Lower lobe of right lung (tissue), 2 donors: ENCODE data around the gene SERPINB1. TPM values are rescaled to one million over a fixed set of nuclear protein-coding genes. Genes with fewer than 3 reads are reported as not detected.
A peak's percentile ranks its signal among the peaks of the same experiment; 100 is the strongest.

Experiments
- ATAC-seq, 2 donors: fragments of 200-7000 bp; cut with Tn5 transposase; one replicate each; pipeline ENCODE4 v1.9.1; 2020 to 2022; ENCODE audit warnings: mild to moderate bottlenecking in 2 of 2, moderate library complexity in 2 of 2
- DNase-seq: peaks from one replicate; pipeline ENCODE4 v3.0.0-alpha.2; 2020
- H3K27ac ChIP-seq: fragments of 200-600 bp; one replicate; pipeline ENCODE4 v1.8.0; 2022
- H3K27me3 ChIP-seq: fragments of 200-600 bp; one replicate; pipeline ENCODE4 v1.8.0; 2022; ENCODE audit warnings: low read depth
- H3K36me3 ChIP-seq: fragments of 200-600 bp; one replicate; pipeline ENCODE4 v1.8.0; 2022; ENCODE audit warnings: mild to moderate bottlenecking
- H3K4me1 ChIP-seq: fragments of 200-600 bp; one replicate; pipeline ENCODE4 v1.8.0; 2022
- H3K4me3 ChIP-seq: fragments of 200-600 bp; one replicate; pipeline ENCODE4 v1.8.0; 2022; ENCODE audit warnings: mild to moderate bottlenecking
- H3K9me3 ChIP-seq: fragments of 200-600 bp; one replicate; pipeline ENCODE4 v1.8.0; 2022
- CTCF ChIP-seq: fragments of 200-600 bp; IDR thresholded peaks from one replicate; pipeline ENCODE4 v1.8.0; 2022; ENCODE audit warnings: antibody characterized with exemption, mild to moderate bottlenecking
- intact Hi-C: fragments of 100-400 bp; cut with DNase I; formaldehyde crosslinking; loops from one replicate; pipeline ENCODE4 v1.11.0; 2022
- total RNA-seq: library from RNA; stranded (reverse); fragmentation: NEBNext Ultra II Directional; extraction: Animal tissue kit (Norgen Biotek cat#: 25700); gene quantifications from one replicate; pipeline ENCODE4 v1.2.1, GENCODE V29; 2021
- donor health status: DM: no; HTN: yes; CAD: no; lungs with severe emphysema.

The SERPINB1 gene
- total RNA-seq, 1 donor from 2014 or later: 125 TPM

GRCh38 chr6:2790588-2791449 is 50.8 kb downstream of the SERPINB1 start:
- H3K27me3 ChIP-seq: no peaks in the 10 kb centered on the region
- peaks cover 52% of the 10 kb centered on the region for H3K4me1 ChIP-seq
- H3K36me3 ChIP-seq: peaks cover 8% of the 10 kb centered on the region
- ATAC-seq: peak; percentile 87 to 93
- no peaks in the 10 kb centered on the region for H3K9me3 ChIP-seq
- intact Hi-C loops: loop anchor here (10.0 kb wide), 1 partner anchor 54 kb away; the partner anchor contains the start of gene SERPINB1
- peak overlapping the region; percentile 75 for H3K27ac ChIP-seq
- TF ChIP-seq CTCF: peak; percentile 82
- peak; percentile 69 for DNase-seq
- H3K4me3 ChIP-seq: no peak overlapping the region

- Histone ChIP-seq H3K27ac (no peak overlapping the region), H3K4me3 (no peak overlapping the region), H3K27me3 (no peaks in the 10 kb centered on the region), H3K4me1 (peaks cover 29% of the 10 kb centered on the region), H3K36me3 (peaks cover 43% of the 10 kb centered on the region), H3K9me3 (no peaks in the 10 kb centered on the region)
- no peak for TF ChIP-seq CTCF
- intact Hi-C loops: no loop called here
- DNase-seq (no peak), ATAC-seq (no peak)
Measured at GRCh38 chr6:2786269-2786668, 55.4 kb downstream of the SERPINB1 start.

- DNase-seq: no peak
- no peak overlapping the region for H3K27ac ChIP-seq
- TF ChIP-seq CTCF: no peak
- H3K9me3 ChIP-seq: no peaks in the 10 kb centered on the region
- no peak for ATAC-seq
- H3K27me3 ChIP-seq: no peaks in the 10 kb centered on the region
- intact Hi-C loops: no loop called here
- no peak overlapping the region for H3K4me3 ChIP-seq
- H3K4me1 ChIP-seq: peaks cover 18% of the 10 kb centered on the region
- peaks cover 56% of the 10 kb centered on the region for H3K36me3 ChIP-seq
Measured at GRCh38 chr6:2784930-2785329, 56.7 kb downstream of the SERPINB1 start.

GRCh38 chr6:2784061-2784460 is 57.6 kb downstream of the SERPINB1 start:
- no peaks in the 10 kb centered on the region for H3K9me3 ChIP-seq
- DNase-seq: no peak
- no peak overlapping the region for H3K4me3 ChIP-seq
- peaks cover 18% of the 10 kb centered on the region for H3K4me1 ChIP-seq
- ATAC-seq: peak in 1 of 2 donors; percentile 7
- TF ChIP-seq CTCF: no peak
- intact Hi-C loops: no loop called here
- H3K27ac ChIP-seq: peak overlapping the region; percentile 31
- H3K36me3 ChIP-seq: peaks cover 65% of the 10 kb centered on the region
- H3K27me3 ChIP-seq: no peaks in the 10 kb centered on the region

- no peak for DNase-seq
- TF ChIP-seq CTCF: no peak
- Histone ChIP-seq H3K4me1 (peaks cover 18% of the 10 kb centered on the region), H3K27me3 (no peaks in the 10 kb centered on the region), H3K9me3 (no peaks in the 10 kb centered on the region), H3K27ac (peak overlapping the region; percentile 31), H3K36me3 (peaks cover 70% of the 10 kb centered on the region), H3K4me3 (no peak overlapping the region)
- peak; percentile 45 to 62 for ATAC-seq
- intact Hi-C loops: no loop called here
Measured at GRCh38 chr6:2783188-2783963, 58.3 kb downstream of the SERPINB1 start.
